Measurements from ENCODE around the gene ACSS1. TPM values are rescaled to one million over a fixed set of nuclear protein-coding genes. Genes with fewer than 3 reads are reported as not detected.

ACSS1 gene
- total RNA-seq, 1 experiment from 2014 or later = 12.8 TPM

GRCh38 chr20:24992487-24993205 is 65.3 kb downstream of the ACSS1 start, which contains the start of gene APMAP:
APMAP (minus strand) TSS chr20:24992751; CDS start chr20:24992688, 63 bp downstream.
- no TSS peak for BruUV-seq (replicated peaks)
- ChIA-PET POLR2A (ENCODE audit: unreplicated experiment) (interaction anchor here (0.6 kb wide), 1 partner anchor 403 kb away, joined by 3 read pairs; no protein-coding TSS in a partner anchor), CTCF (interaction anchor here (3.8 kb wide), 1 partner anchor 406 kb away, joined by 12 read pairs; no protein-coding TSS in a partner anchor)
- H3K36me3 ChIP-seq (ENCODE audit: low read depth) = no peaks in the 10 kb centered on the region
- H3K4me3 ChIP-seq = peak within 1 kb of the TSS; percentile 71
- peak within 1 kb of the TSS; percentile 54 for H3K27ac ChIP-seq
- no peaks in the 10 kb centered on the region for H3K27me3 ChIP-seq (ENCODE audit: insufficient read depth, low read depth)
- H3K9me3 ChIP-seq (ENCODE audit: insufficient read depth, low read depth) = no peaks in the 10 kb centered on the region
- H3K79me2 ChIP-seq (ENCODE audit: low read depth) = peaks cover 46% of the 10 kb centered on the region
- no peak for TF ChIP-seq EZH2 (IDR thresholded peaks at IDR 0.05; ENCODE audit: low read depth)
- TF ChIP-seq CTCF (conservative IDR thresholded peaks at IDR 0.05) = no peak
- DNase-seq = peak; percentile 75 to 93
- peaks cover 6% of the 10 kb centered on the region; the same call in 1 of the 2 replicates for H3F3A ChIP-seq (ENCODE audit: insufficient read depth, low read depth)
- H2AFZ ChIP-seq = peak within 1 kb of the TSS; percentile 96
- H3K9me2 ChIP-seq (ENCODE audit: insufficient read depth) = no peaks in the 10 kb centered on the region
- no peaks in the 10 kb centered on the region for H4K20me1 ChIP-seq (ENCODE audit: insufficient read depth)
- peaks cover 49% of the 10 kb centered on the region for H3K4me1 ChIP-seq (replicated peaks; ENCODE audit: insufficient read depth)
- intact Hi-C loops (cut with micrococcal nuclease; ENCODE audit: unreplicated experiment) = loop anchor here (1.0 to 10.0 kb wide), 10 partner anchors 62 to 1210 kb away; partner anchors contain the start of genes ENTPD6, NANP and ZNF337
- peak within 1 kb of the TSS; percentile 92 for H3K4me2 ChIP-seq

- CTCF ChIA-PET = no interaction called here
- POLR2A ChIA-PET (ENCODE audit: unreplicated experiment) = interaction anchor here (0.6 kb wide), 2 partner anchors 18 to 499 kb away, joined by 3 read pairs; no protein-coding TSS in a partner anchor
- H3K27me3 ChIP-seq (ENCODE audit: insufficient read depth, low read depth) = no peaks in the 10 kb centered on the region
- peak overlapping the region; percentile 96 for H2AFZ ChIP-seq
- H3F3A ChIP-seq (ENCODE audit: insufficient read depth, low read depth) = peaks cover 6% of the 10 kb centered on the region; the same call in 1 of the 2 replicates
- peaks cover 49% of the 10 kb centered on the region for H3K79me2 ChIP-seq (ENCODE audit: low read depth)
- no peaks in the 10 kb centered on the region for H3K9me2 ChIP-seq (ENCODE audit: insufficient read depth)
- peak overlapping the region; percentile 71 for H3K4me3 ChIP-seq
- no peak overlapping the region for H3K27ac ChIP-seq
- DNase-seq = no peak
- H4K20me1 ChIP-seq (ENCODE audit: insufficient read depth) = no peaks in the 10 kb centered on the region
- H3K4me1 ChIP-seq (replicated peaks; ENCODE audit: insufficient read depth) = peaks cover 49% of the 10 kb centered on the region
- no TSS peak for BruUV-seq (replicated peaks)
- intact Hi-C loops (cut with micrococcal nuclease; ENCODE audit: unreplicated experiment) = loop anchor here (1.0 to 10.0 kb wide), 8 partner anchors 62 to 1210 kb away; partner anchors contain the start of genes ENTPD6, NANP and ZNF337
- H3K36me3 ChIP-seq (ENCODE audit: low read depth) = no peaks in the 10 kb centered on the region
- H3K4me2 ChIP-seq = peak overlapping the region; percentile 92
- TF ChIP-seq CTCF (conservative IDR thresholded peaks at IDR 0.05) (no peak), EZH2 (IDR thresholded peaks at IDR 0.05; ENCODE audit: low read depth) (no peak)
- no peaks in the 10 kb centered on the region for H3K9me3 ChIP-seq (ENCODE audit: insufficient read depth, low read depth)
Measured at GRCh38 chr20:24991897-24992486, 65.9 kb downstream of the ACSS1 start.

- H3K4me3 ChIP-seq = peak overlapping the region; percentile 71
- H3K36me3 ChIP-seq (ENCODE audit: low read depth) = no peaks in the 10 kb centered on the region
- CTCF ChIA-PET = no interaction called here
- TF ChIP-seq EZH2 (IDR thresholded peaks at IDR 0.05; ENCODE audit: low read depth) (no peak), CTCF (conservative IDR thresholded peaks at IDR 0.05) (no peak)
- no peaks in the 10 kb centered on the region for H4K20me1 ChIP-seq (ENCODE audit: insufficient read depth)
- peaks cover 61% of the 10 kb centered on the region for H3K79me2 ChIP-seq (ENCODE audit: low read depth)
- peak in 1 of 2 experiments; percentile 74 for DNase-seq
- H3K9me2 ChIP-seq (ENCODE audit: insufficient read depth) = no peaks in the 10 kb centered on the region
- H3K9me3 ChIP-seq (ENCODE audit: insufficient read depth, low read depth) = no peaks in the 10 kb centered on the region
- no peak overlapping the region for H2AFZ ChIP-seq
- peaks cover 40% of the 10 kb centered on the region for H3K4me1 ChIP-seq (replicated peaks; ENCODE audit: insufficient read depth)
- peak overlapping the region; percentile 92 for H3K4me2 ChIP-seq
- peaks cover 6% of the 10 kb centered on the region; the same call in 1 of the 2 replicates for H3F3A ChIP-seq (ENCODE audit: insufficient read depth, low read depth)
- no TSS peak for BruUV-seq (replicated peaks)
- no peak overlapping the region for H3K27ac ChIP-seq
- POLR2A ChIA-PET (ENCODE audit: unreplicated experiment) = no interaction called here
- intact Hi-C loops (cut with micrococcal nuclease; ENCODE audit: unreplicated experiment) = loop anchor here (5.0 to 10.0 kb wide), 4 partner anchors 206 to 1209 kb away; partner anchors contain the start of genes ENTPD6, NANP and ZNF337
- no peaks in the 10 kb centered on the region for H3K27me3 ChIP-seq (ENCODE audit: insufficient read depth, low read depth)
Measured at GRCh38 chr20:24990810-24991252, 67.1 kb downstream of the ACSS1 start.
